ENCODE data around the gene ZNF217. TPM values are rescaled to one million over a fixed set of nuclear protein-coding genes. Genes with fewer than 3 reads are reported as not detected.
A peak's percentile ranks its signal among the peaks of the same experiment; 100 is the strongest.

Gene ZNF217
- total RNA-seq, 1 experiment from 2014 or later = 33.8 TPM

DNA sequence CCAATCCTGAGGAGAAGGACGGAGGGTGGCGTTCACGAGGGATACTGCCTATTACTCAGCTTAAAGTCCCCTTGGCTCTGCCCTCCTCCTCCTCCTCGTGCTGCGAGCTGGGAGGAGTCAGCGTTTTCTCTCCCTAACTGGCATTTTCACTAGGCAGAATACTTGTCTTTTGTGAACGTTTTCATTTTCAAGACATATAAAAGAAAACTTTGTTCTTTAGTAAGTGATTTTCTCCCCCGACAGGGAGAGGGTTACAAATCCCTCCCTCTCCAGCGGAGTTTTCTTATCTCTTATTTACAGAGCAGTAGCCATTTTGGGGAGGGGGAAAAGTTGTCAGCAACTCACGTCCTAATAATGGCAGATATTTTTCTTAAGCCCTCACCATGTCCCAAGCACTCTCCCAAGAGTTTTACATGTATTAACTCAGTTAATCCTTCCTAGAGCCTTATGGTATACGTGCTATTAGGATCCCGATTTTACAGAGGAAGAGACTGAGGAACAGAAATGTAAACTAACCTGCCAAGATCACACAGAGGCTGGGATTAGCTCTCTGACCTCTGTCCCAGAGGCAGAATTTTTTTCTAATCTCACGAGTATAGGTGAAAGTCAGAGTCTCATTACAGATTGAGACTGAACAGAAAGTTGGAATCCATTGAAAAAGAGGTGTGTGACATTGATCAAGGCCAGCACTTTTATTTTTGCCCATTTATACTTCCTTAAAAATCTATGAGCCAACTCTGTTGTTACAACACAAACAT, 30.0 kb upstream of the ZNF217 start:
- Histone ChIP-seq H3K36me3 (ENCODE audit: control insufficient read depth in 1 of 2, insufficient read depth in 2 of 2, low read length in 2 of 2) (no peaks in the 10 kb centered on the region), H3K4me3 (replicated peaks in 1 of 2; ENCODE audit: low read depth in 1 of 2, low read length in 2 of 2) (peak overlapping the region; percentile 0 to 44), H3K79me2 (ENCODE audit: insufficient read depth, low read length) (no peaks in the 10 kb centered on the region), H3K27ac (ENCODE audit: low read depth, low read length) (peak overlapping the region; percentile 93), H4K20me1 (ENCODE audit: insufficient read depth) (no peaks in the 10 kb centered on the region), H3K9ac (ENCODE audit: low read length) (peak overlapping the region; percentile 69), H3K9me2 (ENCODE audit: insufficient read depth) (no peaks in the 10 kb centered on the region), H3K4me2 (ENCODE audit: low read length) (peak overlapping the region; percentile 76), H3K9me3 (ENCODE audit: control insufficient read depth in 1 of 2, insufficient read depth in 1 of 2, low read depth in 1 of 2, low read length in 2 of 2) (no peaks in the 10 kb centered on the region), H2AFZ (ENCODE audit: low read depth, low read length, poor library complexity, severe bottlenecking) (peak overlapping the region; percentile 73), H3K4me1 (ENCODE audit: control insufficient read depth in 1 of 2, insufficient read depth in 2 of 2, low read length in 2 of 2) (peaks cover 47 to 50% of the 10 kb centered on the region in 2 experiments), H3K27me3 (ENCODE audit: insufficient read depth, low read length) (no peaks in the 10 kb centered on the region)
- ChIA-PET RAD21 (ENCODE audit: low non-redundant PET in 1 of 2, low total read pairs in 2 of 2, uncharacterized antibody in 2 of 2, unreplicated experiment in 2 of 2) (no interaction called here), POLR2A (interaction anchor here (0.5 to 4.9 kb wide), 15 partner anchors 9 to 516 kb away, joined by 3 to 64 read pairs (median 4); partner anchors contain the start of gene ZNF217), CTCF (no interaction called here)
- TF ChIP-seq FOSL1 (IDR thresholded peaks at IDR 0.05; ENCODE audit: low read depth) (0 out of 2 replicates have a peak, but pooled peaks have one; percentile 19), YY1 (IDR thresholded peaks at IDR 0.05; ENCODE audit: extremely low read depth, insufficient replicate concordance, low read depth, low read length) (peak; percentile 74), SP1 (IDR thresholded peaks at IDR 0.05; ENCODE audit: low read depth) (no peak; the same call in 1 of the 2 replicates), POLR2AphosphoS5 (IDR thresholded peaks at IDR 0.05; ENCODE audit: low read depth, low read length) (peak; percentile 81)
- TF ChIP-seq, protein P1, sequence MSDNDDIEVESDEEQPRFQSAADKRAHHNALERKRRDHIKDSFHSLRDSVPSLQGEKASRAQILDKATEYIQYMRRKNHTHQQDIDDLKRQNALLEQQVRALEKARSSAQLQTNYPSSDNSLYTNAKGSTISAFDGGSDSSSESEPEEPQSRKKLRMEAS (IDR thresholded peaks at IDR 0.05) = peak; percentile 73
- BruUV-seq (replicated peaks) = TSS peak; percentile 47
- ATAC-seq (peak; percentile 78), DNase-seq (ENCODE audit: low read depth, low spot score) (no peak)
- intact Hi-C loops (cut with micrococcal nuclease) = no loop called here

- no peak for ATAC-seq
- RAD21 ChIA-PET (ENCODE audit: low non-redundant PET in 1 of 2, low total read pairs in 2 of 2, uncharacterized antibody in 2 of 2, unreplicated experiment in 2 of 2) = no interaction called here
These were observed 29.5 kb upstream of the ZNF217 start for GRCh38 chr20:53623134-53623453.

More at GRCh38 chr20:53623134-53623453, 29.5 kb upstream of the ZNF217 start:
- no peaks in the 10 kb centered on the region for H3K9me2 ChIP-seq (ENCODE audit: insufficient read depth)
- no peaks in the 10 kb centered on the region for H3K9me3 ChIP-seq (ENCODE audit: control insufficient read depth in 1 of 2, insufficient read depth in 1 of 2, low read depth in 1 of 2, low read length in 2 of 2)
- H3K4me2 ChIP-seq (ENCODE audit: low read length) = peak overlapping the region; percentile 76
- H4K20me1 ChIP-seq (ENCODE audit: insufficient read depth) = no peaks in the 10 kb centered on the region
- no peaks in the 10 kb centered on the region for H3K27me3 ChIP-seq (ENCODE audit: insufficient read depth, low read length)
- TSS peak; percentile 95 for BruUV-seq (replicated peaks)
- H3K79me2 ChIP-seq (ENCODE audit: insufficient read depth, low read length) = no peaks in the 10 kb centered on the region
- ChIA-PET POLR2A (interaction anchor here (0.6 to 4.9 kb wide), 15 partner anchors 9 to 316 kb away, joined by 3 to 64 read pairs (median 4); partner anchors contain the start of gene ZNF217), CTCF (no interaction called here)
- peak overlapping the region; percentile 93 for H3K27ac ChIP-seq (ENCODE audit: low read depth, low read length)
- intact Hi-C loops (cut with micrococcal nuclease) = no loop called here
- no peak overlapping the region for H2AFZ ChIP-seq (ENCODE audit: low read depth, low read length, poor library complexity, severe bottlenecking)
- DNase-seq (ENCODE audit: low read depth, low spot score) = no peak
- H3K36me3 ChIP-seq (ENCODE audit: control insufficient read depth in 1 of 2, insufficient read depth in 2 of 2, low read length in 2 of 2) = no peaks in the 10 kb centered on the region
- peaks cover 47 to 50% of the 10 kb centered on the region in 2 experiments for H3K4me1 ChIP-seq (ENCODE audit: control insufficient read depth in 1 of 2, insufficient read depth in 2 of 2, low read length in 2 of 2)
- TF ChIP-seq CEBPB (IDR thresholded peaks at IDR 0.05; ENCODE audit: low read depth) = no peak
- peak; percentile 27; the same call in 1 of the 2 replicates for TF ChIP-seq SP1 (IDR thresholded peaks at IDR 0.05; ENCODE audit: low read depth)
- TF ChIP-seq EGR1 (IDR thresholded peaks at IDR 0.05; ENCODE audit: low read depth) = 0 out of 2 replicates have a peak, but pooled peaks have one; percentile 18
- no peak for TF ChIP-seq POLR2A (IDR thresholded peaks at IDR 0.05; ENCODE audit: borderline replicate concordance, extremely low read depth, insufficient read depth, insufficient read length)
- TF ChIP-seq, protein P2, sequence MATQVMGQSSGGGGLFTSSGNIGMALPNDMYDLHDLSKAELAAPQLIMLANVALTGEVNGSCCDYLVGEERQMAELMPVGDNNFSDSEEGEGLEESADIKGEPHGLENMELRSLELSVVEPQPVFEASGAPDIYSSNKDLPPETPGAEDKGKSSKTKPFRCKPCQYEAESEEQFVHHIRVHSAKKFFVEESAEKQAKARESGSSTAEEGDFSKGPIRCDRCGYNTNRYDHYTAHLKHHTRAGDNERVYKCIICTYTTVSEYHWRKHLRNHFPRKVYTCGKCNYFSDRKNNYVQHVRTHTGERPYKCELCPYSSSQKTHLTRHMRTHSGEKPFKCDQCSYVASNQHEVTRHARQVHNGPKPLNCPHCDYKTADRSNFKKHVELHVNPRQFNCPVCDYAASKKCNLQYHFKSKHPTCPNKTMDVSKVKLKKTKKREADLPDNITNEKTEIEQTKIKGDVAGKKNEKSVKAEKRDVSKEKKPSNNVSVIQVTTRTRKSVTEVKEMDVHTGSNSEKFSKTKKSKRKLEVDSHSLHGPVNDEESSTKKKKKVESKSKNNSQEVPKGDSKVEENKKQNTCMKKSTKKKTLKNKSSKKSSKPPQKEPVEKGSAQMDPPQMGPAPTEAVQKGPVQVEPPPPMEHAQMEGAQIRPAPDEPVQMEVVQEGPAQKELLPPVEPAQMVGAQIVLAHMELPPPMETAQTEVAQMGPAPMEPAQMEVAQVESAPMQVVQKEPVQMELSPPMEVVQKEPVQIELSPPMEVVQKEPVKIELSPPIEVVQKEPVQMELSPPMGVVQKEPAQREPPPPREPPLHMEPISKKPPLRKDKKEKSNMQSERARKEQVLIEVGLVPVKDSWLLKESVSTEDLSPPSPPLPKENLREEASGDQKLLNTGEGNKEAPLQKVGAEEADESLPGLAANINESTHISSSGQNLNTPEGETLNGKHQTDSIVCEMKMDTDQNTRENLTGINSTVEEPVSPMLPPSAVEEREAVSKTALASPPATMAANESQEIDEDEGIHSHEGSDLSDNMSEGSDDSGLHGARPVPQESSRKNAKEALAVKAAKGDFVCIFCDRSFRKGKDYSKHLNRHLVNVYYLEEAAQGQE (IDR thresholded peaks at IDR 0.05; ENCODE audit: low read depth) = no peak
- TF ChIP-seq EZH2 (IDR thresholded peaks at IDR 0.05) = no peak
- no peak for TF ChIP-seq POLR2AphosphoS5 (IDR thresholded peaks at IDR 0.05; ENCODE audit: low read depth, low read length)
- no peak for TF ChIP-seq JUND (IDR thresholded peaks at IDR 0.05)
- 0 out of 2 replicates have a peak, but pooled peaks have one; percentile 30 for TF ChIP-seq FOSL1 (IDR thresholded peaks at IDR 0.05; ENCODE audit: low read depth)
- H3K4me3 ChIP-seq (replicated peaks in 1 of 2; ENCODE audit: low read depth in 1 of 2, low read length in 2 of 2) = peak overlapping the region; percentile 0 to 44; a peak in 3 of 4 replicates
- peak overlapping the region; percentile 69 for H3K9ac ChIP-seq (ENCODE audit: low read length)
